CD4-positive, alpha-beta memory T cell (primary cell): ENCODE results near the gene OR2AE1. TPM values are rescaled to one million over a fixed set of nuclear protein-coding genes. Genes with fewer than 3 reads are reported as not detected.
"Not testable (repeated sequence)": the region's sequence is repeated elsewhere in the genome, so short reads cannot be mapped to it uniquely, and the experiment has no call there.

Experiments used
- CTCF ChIA-PET: fragments of 350-600 bp; sonication (Branson Sonifier 250); formaldehyde crosslinking; loops from one replicate; lab custom pipeline; 2021; ENCODE audit warnings: inconsistent platforms; ENCODE audit not compliant: partially characterized antibody; lab: Charles Lee
- POLR2A ChIA-PET: fragments of 350-600 bp; sonication (Branson Sonifier 250); formaldehyde crosslinking; loops from one replicate; lab custom pipeline; 2021; ENCODE audit not compliant: partially characterized antibody; lab: Charles Lee
- DNase-seq, 5 donors: peaks; one replicate each; pipeline versions ENCODE4 v3.0.0 to v3.0.0-alpha.2; 2020 to 2022; ENCODE audit warnings: mixed read lengths in 1 of 5
- H3K27ac ChIP-seq: one replicate; pipeline ENCODE4 v1.7.0; 2013; ENCODE audit warnings: low read depth, low read length
- H3K27me3 ChIP-seq: 2 replicates; pipeline ENCODE4 v1.7.0; 2013; ENCODE audit warnings: mild to moderate bottlenecking, low read length, moderate library complexity; ENCODE audit not compliant: insufficient read depth
- H3K36me3 ChIP-seq: 2 replicates; pipeline ENCODE4 v1.7.0; 2013; ENCODE audit warnings: mild to moderate bottlenecking, low read length, moderate library complexity; ENCODE audit not compliant: insufficient read depth
- H3K4me1 ChIP-seq: 2 replicates; pipeline ENCODE4 v1.7.0; 2013; ENCODE audit warnings: mild to moderate bottlenecking, low read length, moderate library complexity; ENCODE audit not compliant: insufficient read depth
- H3K4me3 ChIP-seq, 2 donors: one replicate each; pipeline ENCODE4 v1.7.0; 2013; ENCODE audit warnings: low read length in 2 of 2, mild to moderate bottlenecking in 1 of 2
- H3K9me3 ChIP-seq, 2 donors: one replicate each; pipeline ENCODE4 v1.7.0; 2013; ENCODE audit warnings: low read length in 2 of 2, control low read depth in 1 of 2; ENCODE audit not compliant: control insufficient read depth in 1 of 2
- H3K27ac Mint-ChIP-seq, 7 donors: one replicate each; pipeline ENCODE4 v1.8.0; 2020 to 2021; ENCODE audit warnings: mixed read lengths in 7 of 7, mild to moderate bottlenecking in 6 of 7, inconsistent platforms in 3 of 7, moderate library complexity in 3 of 7
- H3K27me3 Mint-ChIP-seq, 2 donors: one replicate each; pipeline ENCODE4 v1.8.0; 2020 to 2021; ENCODE audit warnings: mixed read lengths in 2 of 2
- H3K36me3 Mint-ChIP-seq, 2 donors: one replicate each; pipeline ENCODE4 v1.8.0; 2020 to 2021; ENCODE audit warnings: mixed read lengths in 2 of 2, inconsistent platforms in 1 of 2, mild to moderate bottlenecking in 1 of 2
- H3K4me1 Mint-ChIP-seq, 4 donors: one replicate each; pipeline ENCODE4 v1.8.0; 2020 to 2021; ENCODE audit warnings: mixed read lengths in 4 of 4, mild to moderate bottlenecking in 1 of 4
- H3K4me3 Mint-ChIP-seq, 8 donors: one replicate each; pipeline ENCODE4 v1.8.0; 2020 to 2021; ENCODE audit warnings: mixed read lengths in 8 of 8, mild to moderate bottlenecking in 7 of 8, moderate library complexity in 6 of 8, inconsistent platforms in 3 of 8
- H3K9me3 Mint-ChIP-seq, 8 donors: one replicate each; pipeline ENCODE4 v1.8.0; 2020 to 2021; ENCODE audit warnings: mixed read lengths in 8 of 8, mild to moderate bottlenecking in 5 of 8, inconsistent platforms in 3 of 8, moderate library complexity in 1 of 8
- intact Hi-C: fragments of 100-400 bp; cut with micrococcal nuclease; formaldehyde crosslinking; loops from one replicate; pipeline ENCODE4 v1.15.1; 2023
- polyA plus RNA-seq, 2 donors: library from polyadenylated mRNA; unstranded; fragments of 300-500 nt; fragmentation: Illumina TruSeq; gene quantifications; one replicate each; pipeline ENCODE4 v1.2.3, GENCODE V29; 2021
- total RNA-seq, 2 experiments: library from RNA; stranded (reverse); gene quantifications; one replicate each; pipeline ENCODE4 v1.2.3, GENCODE V29; 2021

The OR2AE1 gene
- total and polyA plus RNA-seq, 4 experiments from 2014 or later: not detected

GRCh38 chr7:99893280-99893679 is 16.4 kb upstream of the OR2AE1 start:
- H3K9me3 ChIP-seq: no peaks in the 10 kb centered on the region
- peaks cover 0 to 8% (median 3%) of the 10 kb centered on the region in 4 donors for H3K4me1 Mint-ChIP-seq
- POLR2A ChIA-PET: no interaction called here
- H3K27me3 ChIP-seq: no peaks in the 10 kb centered on the region
- intact Hi-C loops: no loop called here
- DNase-seq: no peak
- peaks cover 37 to 47% of the 10 kb centered on the region in 2 donors for H3K36me3 Mint-ChIP-seq
- CTCF ChIA-PET: no interaction called here
- H3K9me3 Mint-ChIP-seq: peaks cover 0 to 5% (median 0%) of the 10 kb centered on the region in 8 donors
- peak overlapping the region in 1 of 7 donors; percentile 14 for H3K27ac Mint-ChIP-seq
- no peak overlapping the region for H3K27ac ChIP-seq
- H3K4me3 Mint-ChIP-seq: no peak overlapping the region
- peaks cover 19% of the 10 kb centered on the region for H3K36me3 ChIP-seq
- no peak overlapping the region for H3K4me3 ChIP-seq
- H3K27me3 Mint-ChIP-seq: no peaks in the 10 kb centered on the region
- no peaks in the 10 kb centered on the region for H3K4me1 ChIP-seq

- H3K4me1 ChIP-seq, intact Hi-C loops, DNase-seq, H3K27me3 Mint-ChIP-seq, H3K4me1 Mint-ChIP-seq, CTCF ChIA-PET, H3K4me3 ChIP-seq, POLR2A ChIA-PET, H3K4me3 Mint-ChIP-seq, H3K9me3 ChIP-seq, H3K27me3 ChIP-seq, H3K27ac Mint-ChIP-seq, H3K27ac ChIP-seq, H3K9me3 Mint-ChIP-seq: not testable (repeated sequence)
- H3K36me3 Mint-ChIP-seq: peaks cover 36 to 51% of the 10 kb centered on the region in 2 donors
- H3K36me3 ChIP-seq: peaks cover 19% of the 10 kb centered on the region
These were observed 13.5 kb upstream of the OR2AE1 start for GRCh38 chr7:99890348-99890747.

- H3K27me3 ChIP-seq, CTCF ChIA-PET, H3K4me3 Mint-ChIP-seq, POLR2A ChIA-PET, H3K9me3 ChIP-seq, H3K27ac ChIP-seq, H3K27me3 Mint-ChIP-seq, H3K9me3 Mint-ChIP-seq, H3K4me1 ChIP-seq, intact Hi-C loops, H3K4me1 Mint-ChIP-seq, DNase-seq, H3K27ac Mint-ChIP-seq, H3K4me3 ChIP-seq: not testable (repeated sequence)
- peaks cover 33 to 57% of the 10 kb centered on the region in 2 donors for H3K36me3 Mint-ChIP-seq
- H3K36me3 ChIP-seq: peaks cover 19% of the 10 kb centered on the region
These were observed 11.5 kb upstream of the OR2AE1 start for GRCh38 chr7:99888366-99888765.

DNA sequence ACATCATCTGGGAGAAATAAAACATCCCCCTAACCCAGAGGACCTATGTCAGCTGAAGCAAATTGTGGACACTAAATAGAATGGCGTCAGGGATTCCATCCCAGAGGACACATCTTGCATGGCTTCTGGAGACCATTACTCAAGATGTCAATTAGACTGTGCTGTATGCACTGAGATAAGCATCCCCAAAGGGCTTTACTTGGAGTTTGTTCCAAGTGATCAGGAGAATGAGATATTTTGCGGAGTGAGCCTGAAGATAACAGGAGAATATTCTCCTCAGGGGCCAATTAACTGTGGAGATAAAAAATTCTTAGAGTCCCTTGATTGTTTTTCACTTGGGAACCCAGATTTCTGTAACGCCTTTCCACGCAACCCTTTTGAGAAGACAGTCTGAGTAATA is 4.5 kb upstream of the OR2AE1 start:
- Histone ChIP-seq H3K27me3 (no peaks in the 10 kb centered on the region), H3K4me3 (no peak overlapping the region), H3K9me3 (no peaks in the 10 kb centered on the region), H3K36me3 (no peaks in the 10 kb centered on the region), H3K4me1 (no peaks in the 10 kb centered on the region), H3K27ac (no peak overlapping the region)
- H3K4me1 Mint-ChIP-seq: peaks cover 0 to 4% (median 3%) of the 10 kb centered on the region in 4 donors
- H3K9me3 Mint-ChIP-seq: peaks cover 0 to 6% (median 0%) of the 10 kb centered on the region in 8 donors
- peak overlapping the region in 1 of 7 donors; percentile 9 for H3K27ac Mint-ChIP-seq
- ChIA-PET POLR2A (no interaction called here), CTCF (no interaction called here)
- no peak for DNase-seq
- intact Hi-C loops: no loop called here
- H3K4me3 Mint-ChIP-seq: no peak overlapping the region
- H3K36me3 Mint-ChIP-seq: peaks cover 2 to 26% of the 10 kb centered on the region in 2 donors
- H3K27me3 Mint-ChIP-seq: no peaks in the 10 kb centered on the region

GRCh38 chr7:99876491-99876890 is 342 bp downstream of the OR2AE1 start:
- H3K36me3 Mint-ChIP-seq: peaks cover 0 to 10% of the 10 kb centered on the region in 2 donors

DNA sequence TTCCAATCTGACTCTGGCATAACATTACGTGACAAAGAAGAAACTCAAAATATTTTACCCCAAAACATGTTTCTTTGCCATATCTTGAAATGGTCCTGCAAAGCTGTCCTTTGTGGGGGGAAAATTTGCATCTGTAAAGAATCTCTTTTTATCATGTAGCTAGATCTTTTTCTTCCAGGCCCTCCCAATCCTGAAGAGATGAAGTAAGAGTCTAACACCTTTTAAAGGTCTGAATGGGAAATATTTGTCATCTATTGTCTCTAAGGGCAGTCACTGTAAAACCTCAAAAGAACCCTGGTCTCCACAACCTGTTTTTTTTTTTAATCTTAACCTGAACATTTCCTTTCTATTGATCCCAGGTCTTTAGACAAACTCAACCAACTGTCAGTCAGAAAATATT is 8.6 kb downstream of the OR2AE1 start:
- H3K36me3 ChIP-seq: no peaks in the 10 kb centered on the region
- Mint-ChIP-seq H3K4me3 (no peak overlapping the region), H3K9me3 (peaks cover 0 to 6% (median 0%) of the 10 kb centered on the region in 8 donors), H3K4me1 (no peaks in the 10 kb centered on the region), H3K27me3 (peaks cover 11% of the 10 kb centered on the region in 2 donors), H3K27ac (no peak overlapping the region), H3K36me3 (no peaks in the 10 kb centered on the region)
- intact Hi-C loops: no loop called here
- no peaks in the 10 kb centered on the region for H3K27me3 ChIP-seq
- no peak overlapping the region for H3K27ac ChIP-seq
- no peak for DNase-seq
- CTCF ChIA-PET: no interaction called here
- POLR2A ChIA-PET: no interaction called here
- H3K4me3 ChIP-seq: no peak overlapping the region
- H3K4me1 ChIP-seq: no peaks in the 10 kb centered on the region
- no peaks in the 10 kb centered on the region for H3K9me3 ChIP-seq

More at GRCh38 chr7:99876491-99876890, 342 bp downstream of the OR2AE1 start:
- no peaks in the 10 kb centered on the region for H3K27me3 Mint-ChIP-seq
- no peaks in the 10 kb centered on the region for H3K9me3 Mint-ChIP-seq
- intact Hi-C loops: no loop called here
- H3K4me3 ChIP-seq: no peak overlapping the region
- H3K9me3 ChIP-seq: no peaks in the 10 kb centered on the region
- no peaks in the 10 kb centered on the region for H3K36me3 ChIP-seq
- DNase-seq: no peak
- ChIA-PET POLR2A (no interaction called here), CTCF (no interaction called here)
- H3K27me3 ChIP-seq: no peaks in the 10 kb centered on the region
- no peak overlapping the region for H3K4me3 Mint-ChIP-seq
- H3K27ac Mint-ChIP-seq: peak overlapping the region in 1 of 7 donors; percentile 2
- no peaks in the 10 kb centered on the region for H3K4me1 ChIP-seq
- peaks cover 0 to 4% (median 0%) of the 10 kb centered on the region in 4 donors for H3K4me1 Mint-ChIP-seq
- no peak overlapping the region for H3K27ac ChIP-seq

DNA sequence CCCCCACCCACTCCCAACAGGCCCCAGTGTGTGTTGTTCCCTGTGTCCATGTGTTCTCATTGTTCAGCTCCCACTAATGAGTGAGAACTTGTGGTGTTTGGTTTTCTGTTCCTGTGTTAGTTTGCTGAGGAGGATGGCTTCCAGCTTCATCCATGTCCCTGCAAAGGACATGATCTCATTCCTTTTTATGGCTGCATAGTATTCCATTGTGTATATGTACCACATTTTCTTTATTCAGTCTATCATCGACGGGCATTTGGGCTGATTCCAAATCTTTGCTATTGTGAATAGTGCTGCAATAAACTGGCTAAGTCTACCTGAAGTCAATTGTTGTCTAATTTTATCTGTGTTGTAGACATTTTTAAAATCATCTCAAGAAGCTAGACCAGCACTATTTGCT is 9.4 kb downstream of the OR2AE1 start:
- H3K9me3 Mint-ChIP-seq, H3K4me3 Mint-ChIP-seq, H3K36me3 ChIP-seq, H3K27ac ChIP-seq, H3K4me1 Mint-ChIP-seq, intact Hi-C loops, H3K36me3 Mint-ChIP-seq, POLR2A ChIA-PET, CTCF ChIA-PET, H3K4me1 ChIP-seq, H3K27me3 ChIP-seq, H3K9me3 ChIP-seq, H3K4me3 ChIP-seq, H3K27ac Mint-ChIP-seq, DNase-seq: not testable (repeated sequence)
- peaks cover 11% of the 10 kb centered on the region in 2 donors for H3K27me3 Mint-ChIP-seq
